SK-N-DZ (cell line): Measurements from ENCODE around the gene BIK. TPM values are rescaled to one million over a fixed set of nuclear protein-coding genes. Genes with fewer than 3 reads are reported as not detected.
A peak's percentile ranks its signal among the peaks of the same experiment; 100 is the strongest.

Source experiments
- DNase-seq: peaks from one replicate; pipeline ENCODE4 v3.0.0-alpha.2; 2015; ENCODE audit warnings: low spot score
- polyA plus RNA-seq, 2 experiments: library from polyadenylated mRNA; depleted of rRNA; stranded (reverse); fragments of >200 nt; gene quantifications; 2 replicates each; pipeline ENCODE4 v1.2.3, GENCODE V29; 2014

Gene BIK, protein sequence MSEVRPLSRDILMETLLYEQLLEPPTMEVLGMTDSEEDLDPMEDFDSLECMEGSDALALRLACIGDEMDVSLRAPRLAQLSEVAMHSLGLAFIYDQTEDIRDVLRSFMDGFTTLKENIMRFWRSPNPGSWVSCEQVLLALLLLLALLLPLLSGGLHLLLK
- polyA plus RNA-seq (2014; cell fraction: cytosol; rRNA removed), result not detected in 2 replicates
- polyA plus RNA-seq (2014; cell fraction: nucleus; rRNA removed), result not detected in 2 replicates

DNA sequence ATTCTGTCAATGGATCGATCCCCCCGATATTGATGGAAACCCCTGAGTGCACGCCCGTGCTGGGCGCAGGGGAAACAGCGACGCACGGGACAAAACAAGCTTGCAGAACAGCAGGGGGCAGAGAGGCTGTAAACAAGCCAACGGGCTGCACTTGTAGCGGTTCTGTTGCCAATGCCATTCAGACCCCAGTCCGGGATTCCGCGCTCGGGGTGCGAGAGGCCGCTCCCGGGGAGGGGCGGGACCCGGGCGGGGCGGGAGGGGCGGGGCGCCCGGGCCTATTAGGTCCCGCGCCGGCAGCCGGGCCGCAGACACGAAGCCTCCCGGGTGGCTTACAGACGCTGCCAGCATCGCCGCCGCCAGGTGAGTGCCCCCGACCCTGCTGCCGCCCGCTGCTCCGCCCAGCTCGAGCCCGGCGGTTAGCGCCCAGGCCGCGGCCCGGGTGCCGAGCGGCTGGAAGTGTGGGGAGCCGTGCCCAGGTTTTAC, at the start of gene BIK:
BIK (plus strand) TSS at position 307 of the 483 bp plus-strand sequence. CDS start 13,273 bp downstream, outside the sequence.
- DNase-seq, result no peak

DNA sequence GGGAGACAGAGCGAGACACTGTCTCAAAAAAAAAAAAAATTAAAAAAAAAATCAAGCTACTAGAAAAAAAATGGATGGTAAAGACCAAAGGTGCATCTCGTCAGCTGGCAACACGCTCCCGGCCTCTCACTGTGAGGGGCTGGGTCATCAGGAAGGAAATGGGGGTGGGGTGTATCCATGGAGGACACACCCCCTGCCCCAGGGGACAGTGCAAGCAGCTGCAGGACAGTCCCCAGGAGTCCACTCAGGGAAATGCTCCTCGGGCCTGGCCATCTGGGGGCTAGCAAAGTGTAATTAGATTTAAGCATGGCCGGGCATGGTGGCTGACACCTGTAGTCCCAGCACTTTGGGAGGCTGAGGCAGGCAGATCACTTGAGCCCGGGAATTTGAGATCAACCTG, 44.4 kb upstream of the BIK start:
- peak; percentile 50 for DNase-seq

DNA sequence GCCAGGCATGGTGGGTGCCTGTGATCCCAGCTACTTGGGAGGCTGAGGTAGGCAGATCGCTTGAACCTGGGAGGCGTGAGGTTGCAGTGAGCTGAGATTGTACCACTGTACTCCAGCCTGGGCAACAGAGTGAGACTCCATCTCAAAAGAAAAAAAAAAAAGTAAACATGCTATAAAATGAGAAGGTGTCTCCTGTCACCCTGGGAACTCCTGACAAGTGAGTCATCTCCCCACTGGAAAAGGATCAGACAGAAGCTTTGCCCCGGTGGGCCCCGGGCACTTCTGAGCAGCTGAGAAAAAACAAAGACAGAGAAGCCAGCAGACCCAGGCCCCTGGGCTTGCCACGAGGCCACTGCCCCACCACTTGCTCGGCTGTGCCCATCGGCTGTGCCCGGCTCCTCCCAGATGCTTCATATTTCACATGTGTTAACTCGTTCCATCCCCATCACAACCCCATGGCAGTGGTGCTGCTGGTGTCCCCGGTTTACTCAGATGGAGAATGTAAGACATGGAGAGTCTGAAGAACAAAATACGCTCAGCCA, 43.6 kb upstream of the BIK start:
- DNase-seq, result no peak

DNA sequence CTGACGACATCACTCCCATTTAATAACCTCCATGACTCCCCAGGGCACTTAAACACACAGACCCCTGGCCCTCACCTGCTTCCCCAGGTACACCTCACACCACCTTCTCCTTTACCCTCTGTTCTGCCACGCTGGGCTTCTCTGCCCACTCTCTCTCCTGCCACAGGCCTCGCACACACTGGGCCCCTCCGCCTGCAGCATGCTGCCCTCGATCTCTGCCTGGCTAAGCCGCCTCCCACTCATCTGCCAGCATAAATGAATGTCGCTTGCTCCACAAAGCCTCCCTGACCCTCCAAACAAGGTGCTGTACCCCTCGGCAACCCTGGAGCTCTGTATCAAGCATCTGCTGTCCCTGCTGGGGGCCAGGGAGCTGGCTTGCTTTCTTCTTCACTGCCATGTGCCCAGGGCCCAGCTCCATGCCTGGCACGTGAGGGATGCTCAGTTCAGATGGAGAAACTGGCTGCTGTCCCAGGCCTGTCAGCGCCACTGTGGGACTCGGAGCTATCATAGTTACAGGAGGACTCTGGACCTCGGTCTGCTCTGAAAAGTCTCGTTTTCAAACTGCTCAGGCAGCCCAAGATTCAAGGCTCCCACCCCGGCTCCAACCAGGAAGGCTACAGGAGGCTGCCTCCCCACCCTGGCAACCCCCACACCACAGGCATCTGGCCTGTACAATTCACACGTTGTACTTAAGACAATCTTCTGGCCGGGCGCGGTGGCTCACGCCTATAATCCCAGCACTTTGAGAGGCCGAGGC, 33.3 kb upstream of the BIK start:
- DNase-seq, result no peak

DNA sequence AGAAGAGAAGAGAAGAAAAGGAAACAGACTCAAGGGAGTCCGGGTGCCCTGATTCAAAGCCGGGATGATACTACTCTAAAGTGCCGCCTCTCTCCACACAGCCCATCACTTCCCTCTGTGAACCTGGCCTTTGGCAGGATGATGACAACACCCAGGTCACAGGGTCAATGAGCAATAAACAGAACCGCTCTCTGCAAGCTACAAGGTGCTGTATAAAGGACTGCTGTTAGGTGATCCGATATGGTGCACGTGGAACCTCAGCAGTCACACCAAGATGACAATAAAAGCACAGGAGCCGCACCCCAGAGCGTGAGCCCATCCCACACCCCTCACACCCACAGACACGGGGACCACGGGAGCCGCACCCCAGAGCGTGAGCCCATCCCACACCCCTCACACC, 32.0 kb upstream of the BIK start:
- DNase-seq, result no peak

DNA sequence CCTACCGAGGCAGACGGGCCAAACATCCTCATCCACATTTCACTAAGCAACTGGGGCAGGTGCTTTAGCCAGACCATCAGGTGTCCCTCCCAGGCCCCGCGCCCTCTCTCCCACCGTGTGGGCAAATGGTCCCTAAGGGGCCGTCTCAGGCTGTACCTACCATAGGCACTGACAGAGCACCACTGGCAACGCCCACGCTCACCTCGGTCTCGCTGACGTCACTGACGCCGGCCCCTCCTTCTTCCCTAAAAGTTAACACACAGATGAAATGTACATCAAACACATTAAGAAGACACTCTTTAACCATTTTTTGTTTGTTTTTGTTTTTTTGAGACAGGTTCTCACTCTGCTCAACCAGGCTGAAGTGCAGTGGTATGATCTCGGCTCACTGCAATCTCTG, 30.8 kb upstream of the BIK start:
- no peak for DNase-seq

DNA sequence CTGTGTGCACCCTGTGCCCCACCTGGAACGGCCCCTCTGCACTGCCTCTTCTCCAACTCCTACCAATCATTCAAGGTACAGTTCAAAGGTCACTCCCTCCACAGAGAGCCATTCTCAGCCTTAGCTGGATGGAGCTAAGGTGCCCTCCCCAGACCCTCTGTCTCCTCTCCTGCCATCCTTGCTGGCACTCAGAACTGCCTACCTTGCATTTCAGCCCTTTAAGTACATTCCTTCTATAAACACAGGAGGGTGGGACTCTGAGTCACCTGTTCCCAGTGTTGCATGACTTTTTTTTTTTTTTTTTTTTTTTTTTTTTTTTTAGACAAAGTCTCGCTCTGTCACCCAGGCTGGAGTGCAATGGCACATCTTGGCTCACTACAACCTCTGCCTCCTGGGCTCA, 29.9 kb upstream of the BIK start:
- no peak for DNase-seq

DNA sequence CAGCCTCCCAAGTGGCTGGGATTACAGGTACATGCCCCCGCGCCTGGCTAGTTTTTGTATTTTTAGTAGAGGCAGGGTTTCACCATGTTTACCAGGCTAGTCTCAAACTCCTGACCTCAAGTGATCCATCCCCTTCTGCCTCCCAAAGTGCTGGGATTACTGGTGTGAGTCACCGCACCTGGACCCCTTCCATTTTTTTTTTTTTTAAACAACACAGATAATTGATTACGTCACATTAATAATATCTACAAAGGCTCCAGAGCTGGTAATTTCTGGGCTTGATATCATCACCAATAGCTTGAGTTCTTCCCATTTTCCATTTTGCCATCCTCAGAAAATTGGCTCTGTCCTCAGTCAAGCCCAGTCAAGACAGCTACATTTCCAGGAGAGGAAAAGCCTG, 28.6 kb upstream of the BIK start:
- DNase-seq, result no peak

DNA sequence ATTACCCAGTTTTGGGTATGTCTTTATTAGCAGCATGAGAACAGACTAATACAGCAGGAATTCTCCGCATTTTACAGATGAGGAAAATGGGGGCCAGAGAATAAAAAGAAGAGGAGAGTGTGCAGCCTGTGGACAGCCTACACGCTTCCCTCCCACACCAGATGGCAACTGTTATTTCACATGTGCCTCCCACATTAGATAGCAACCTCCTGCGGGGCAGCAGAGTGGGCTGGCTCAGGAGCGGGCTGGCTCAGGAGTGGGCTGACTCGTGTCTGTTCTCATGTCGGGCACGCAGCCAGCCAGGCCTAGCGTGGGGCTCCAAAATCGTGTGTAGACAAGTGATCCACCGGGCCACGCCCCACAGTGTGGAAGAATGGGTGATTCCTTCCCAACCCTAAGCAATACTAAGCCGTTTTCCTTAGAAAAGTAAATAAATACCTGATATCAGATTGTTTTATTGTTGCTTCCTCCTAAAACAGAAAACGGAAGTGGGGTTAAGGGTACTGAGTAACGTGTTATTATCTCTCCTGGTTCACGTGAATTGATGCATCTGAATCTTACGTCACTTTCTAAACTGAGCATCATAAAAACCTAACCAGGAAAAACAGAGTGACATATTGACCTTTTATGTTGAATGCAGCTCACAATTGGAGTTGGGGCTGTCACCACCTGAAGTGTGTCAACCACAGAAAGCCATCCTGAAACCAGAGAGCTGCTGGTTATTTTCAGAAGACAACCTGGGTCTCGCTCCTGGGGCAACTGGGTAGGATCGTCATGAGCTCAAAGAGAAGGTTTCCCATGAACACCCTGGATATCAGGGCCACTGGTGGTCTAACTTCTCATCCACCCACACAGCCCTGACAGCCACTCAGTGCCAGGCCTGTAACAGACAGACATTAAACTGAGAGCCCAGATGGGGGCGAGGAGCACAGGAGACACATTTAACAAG, 24.6 kb upstream of the BIK start:
- DNase-seq, result no peak

DNA sequence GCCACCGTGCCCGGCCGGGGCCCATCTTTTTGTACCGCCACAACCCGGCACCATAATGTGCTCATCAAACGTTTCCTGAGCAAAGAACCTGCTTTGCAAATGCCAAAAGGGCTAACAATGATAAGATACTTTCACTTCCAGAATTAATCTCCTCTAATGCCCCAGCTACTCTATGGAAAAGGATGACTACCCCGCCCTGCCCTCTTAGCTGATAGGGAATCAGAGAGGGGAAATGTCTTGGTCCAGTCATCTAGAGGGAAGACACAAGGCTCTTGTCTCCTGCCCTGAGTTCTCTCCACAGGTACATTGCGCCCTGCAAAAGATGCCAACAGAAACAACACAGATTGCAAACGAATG, 21.9 kb upstream of the BIK start:
- DNase-seq, result no peak

DNA sequence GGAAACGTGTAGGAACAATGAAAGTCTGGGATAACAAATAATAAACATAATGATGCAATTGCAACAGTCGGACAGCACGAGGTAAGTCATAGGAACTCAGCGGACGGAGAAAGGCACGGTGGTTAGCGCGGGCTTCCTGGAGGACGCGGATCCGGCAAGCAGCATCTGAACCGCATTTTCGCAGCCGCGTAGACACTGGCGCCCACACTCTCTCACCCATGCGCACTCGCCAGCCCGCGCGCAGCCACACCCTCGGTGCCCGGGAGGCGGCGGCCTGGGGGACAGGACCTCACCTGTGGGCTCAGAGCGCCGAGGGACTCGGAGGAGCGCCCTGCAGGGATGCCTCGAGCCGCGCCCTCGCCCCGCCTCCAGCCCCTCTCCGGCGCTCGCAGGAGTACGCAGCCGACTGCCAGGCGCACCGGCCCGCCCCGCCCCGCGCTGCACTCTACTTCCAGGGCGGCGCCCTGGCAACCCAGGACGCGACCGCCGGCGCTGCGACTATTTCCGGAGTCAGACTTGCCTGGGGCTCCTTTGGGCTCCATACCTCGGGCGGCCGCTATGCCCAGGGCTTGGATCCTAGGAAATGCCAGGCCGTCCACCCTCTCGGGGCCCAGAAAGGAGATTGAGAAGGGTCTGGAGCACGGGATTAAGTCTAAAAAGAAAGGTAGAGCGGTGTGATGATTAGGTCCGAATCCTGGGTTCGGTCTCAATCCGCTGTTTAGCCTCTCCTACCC, 21.4 kb upstream of the BIK start, which contains the start of gene TTLL1:
TTLL1 (minus strand) TSS at position 408 of the 734 bp plus-strand sequence. CDS start 13,805 bp downstream, outside the sequence.
- DNase-seq, result peak; percentile 83

DNA sequence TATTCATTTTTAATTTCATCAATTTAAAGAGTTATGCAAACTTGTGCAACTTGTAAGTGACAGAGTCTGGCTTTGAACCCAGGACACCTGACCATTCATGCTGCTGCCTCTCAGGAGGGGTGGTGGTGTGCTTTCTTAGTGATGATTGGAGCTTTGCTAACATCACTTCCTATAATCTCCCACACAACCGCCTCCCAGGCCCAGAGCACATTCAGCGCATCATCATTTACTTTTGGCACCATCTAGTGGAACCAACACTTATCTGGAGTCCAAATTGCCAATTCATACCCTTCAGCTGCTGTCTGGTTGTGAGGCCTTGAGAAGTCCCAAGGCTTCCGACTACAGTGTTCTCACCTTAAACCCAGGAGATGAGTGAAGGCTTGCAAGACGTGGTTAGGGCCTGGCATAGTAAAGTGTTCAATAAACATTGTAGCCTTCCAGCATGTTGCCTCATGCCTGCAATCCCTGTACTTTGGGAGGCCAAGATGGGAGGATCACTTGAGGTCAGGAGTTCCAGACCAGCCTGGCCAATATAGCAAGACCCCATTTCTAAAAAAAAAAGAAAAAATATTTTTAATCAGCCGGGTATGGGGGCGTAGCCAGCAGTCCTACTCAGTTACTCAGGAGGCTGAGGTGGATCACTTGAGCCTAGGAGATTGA, 20.3 kb upstream of the BIK start:
- peak; percentile 77 for DNase-seq

DNA sequence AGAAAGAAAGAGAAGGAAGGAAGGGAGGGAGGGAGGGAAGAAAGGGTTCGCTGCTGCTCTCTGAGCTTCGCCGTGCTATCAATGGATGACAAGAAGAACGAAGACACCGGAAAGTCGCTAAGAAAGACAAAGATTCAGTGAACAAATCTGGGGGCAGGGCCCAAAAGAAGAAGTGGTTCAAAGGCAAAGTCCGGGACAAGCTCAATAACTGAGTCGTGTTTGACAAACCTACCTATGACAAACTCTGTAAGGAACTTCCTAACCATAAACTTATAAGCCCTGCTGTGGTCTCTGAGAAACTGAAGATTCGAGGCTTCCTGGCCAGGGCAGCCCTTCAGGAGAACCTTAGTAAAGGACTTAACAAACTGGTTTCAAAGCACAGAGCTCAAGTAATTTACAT, 18.5 kb upstream of the BIK start:
- DNase-seq, result no peak

DNA sequence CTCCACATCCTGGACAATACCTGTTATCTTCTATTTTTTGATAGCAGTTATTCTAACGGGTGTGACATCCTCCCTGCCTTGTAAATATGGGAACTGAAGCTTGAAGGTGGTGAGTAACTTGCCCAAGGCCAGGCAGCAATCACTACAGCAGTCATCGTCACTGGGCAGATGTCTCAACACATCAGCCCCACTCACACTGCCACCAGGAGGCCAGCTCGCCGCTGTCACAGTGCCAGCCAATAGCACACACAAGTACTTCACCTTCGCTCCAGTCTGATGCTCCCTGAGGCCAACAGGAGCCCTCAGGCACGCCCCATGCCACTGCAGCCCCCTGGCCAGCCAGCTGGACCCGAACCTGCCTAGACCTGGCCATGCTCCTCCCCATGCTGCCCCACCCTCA, 16.5 kb upstream of the BIK start:
- DNase-seq, result peak; percentile 41

DNA sequence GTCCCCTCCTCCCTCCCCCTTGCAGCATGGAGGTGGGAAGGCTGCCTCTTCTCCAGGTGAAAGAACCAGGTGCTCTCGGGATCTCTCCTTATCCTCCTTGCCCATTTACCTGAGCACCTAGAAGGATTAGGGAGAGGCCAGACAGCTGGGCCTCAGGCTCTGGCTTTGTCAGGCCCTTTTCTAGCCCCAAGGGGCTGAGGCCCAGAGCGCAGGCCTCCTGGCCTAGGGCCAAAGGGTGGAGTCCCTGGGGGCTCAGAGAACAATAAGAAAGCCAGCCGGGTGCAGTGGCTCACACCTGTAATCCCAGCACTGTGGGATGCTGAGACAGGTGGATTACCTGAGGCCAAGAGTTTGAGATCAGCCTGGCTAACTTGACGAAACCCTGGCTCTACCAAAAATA, 16.0 kb upstream of the BIK start:
- DNase-seq, result no peak

DNA sequence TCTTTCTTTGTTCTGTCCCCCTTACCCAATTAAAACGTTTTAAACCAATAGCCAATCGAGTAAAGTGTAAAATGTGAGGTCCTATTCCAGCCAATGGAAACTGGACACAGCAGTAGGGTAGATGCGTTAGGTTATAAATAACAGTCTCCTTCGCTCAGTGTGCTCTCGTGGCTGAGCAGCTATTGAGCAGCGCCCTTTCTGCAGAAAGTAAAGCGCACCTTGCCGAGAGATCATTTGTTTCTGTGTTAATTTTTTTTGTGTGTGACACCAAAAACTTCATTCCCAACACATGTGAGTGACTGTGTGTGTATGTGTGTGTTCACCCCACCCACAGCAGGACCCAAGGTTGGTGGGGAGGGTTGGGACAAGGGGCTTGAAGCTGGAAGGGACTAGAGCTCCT, 14.1 kb upstream of the BIK start:
- DNase-seq, result no peak

DNA sequence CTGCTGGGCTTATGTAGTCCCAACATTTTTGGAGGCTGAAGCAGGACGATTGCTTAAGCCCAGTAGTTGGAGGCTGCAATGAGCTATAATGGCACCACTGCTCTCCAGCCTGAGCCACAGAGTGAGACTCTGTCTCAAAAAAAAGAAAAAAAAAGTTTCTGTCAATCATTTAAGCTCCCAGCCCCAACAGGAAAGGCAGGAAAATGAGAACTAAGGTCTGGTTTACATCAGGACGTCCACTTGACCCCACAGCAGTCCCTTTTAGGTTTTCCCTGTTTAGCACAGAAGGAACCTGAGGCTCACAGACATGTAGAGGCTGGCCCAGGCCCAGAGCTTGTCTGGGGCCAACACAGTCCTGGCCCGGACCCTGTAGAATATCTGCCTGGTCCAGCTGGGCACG, 12.2 kb upstream of the BIK start:
- DNase-seq, result no peak

DNA sequence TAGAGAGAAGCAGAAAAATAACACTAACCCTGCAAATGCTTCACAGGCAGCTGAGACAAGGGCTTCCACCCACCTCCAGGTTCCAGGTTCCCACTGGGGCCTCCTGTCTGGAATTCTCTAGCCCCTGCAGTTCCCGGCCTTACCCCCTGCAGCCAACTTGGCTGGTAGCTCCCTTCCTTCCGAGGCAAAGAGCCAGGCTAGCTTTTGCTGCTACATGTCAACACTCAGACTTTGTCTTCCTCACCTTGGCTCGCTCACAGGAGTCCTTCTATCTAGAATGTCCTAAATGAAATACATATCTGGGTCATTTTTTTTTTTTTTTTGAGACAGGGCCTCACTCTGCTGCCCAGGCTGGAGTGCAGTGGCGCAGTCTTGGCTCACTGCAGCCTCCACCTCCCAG, 11.5 kb upstream of the BIK start:
- no peak for DNase-seq

DNA sequence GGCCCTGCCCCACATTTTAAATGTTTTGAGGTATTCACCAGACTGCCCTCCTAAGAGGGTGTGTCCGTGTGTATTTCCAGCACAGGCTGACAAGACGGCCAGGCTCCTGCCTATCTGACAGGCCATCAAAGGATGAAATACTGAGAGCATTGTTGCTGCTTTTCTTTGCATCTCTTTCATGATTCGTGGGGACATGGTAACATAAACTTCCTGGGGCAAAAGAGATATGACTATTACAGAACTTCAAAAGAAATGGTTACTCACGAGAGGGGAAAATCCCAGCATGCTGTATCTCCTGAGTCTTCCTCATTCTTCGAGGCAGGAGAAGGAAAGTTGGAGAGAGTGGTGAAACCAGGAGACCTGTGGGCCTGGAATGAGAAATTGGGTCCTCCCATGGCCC, 10.3 kb upstream of the BIK start:
- no peak for DNase-seq

DNA sequence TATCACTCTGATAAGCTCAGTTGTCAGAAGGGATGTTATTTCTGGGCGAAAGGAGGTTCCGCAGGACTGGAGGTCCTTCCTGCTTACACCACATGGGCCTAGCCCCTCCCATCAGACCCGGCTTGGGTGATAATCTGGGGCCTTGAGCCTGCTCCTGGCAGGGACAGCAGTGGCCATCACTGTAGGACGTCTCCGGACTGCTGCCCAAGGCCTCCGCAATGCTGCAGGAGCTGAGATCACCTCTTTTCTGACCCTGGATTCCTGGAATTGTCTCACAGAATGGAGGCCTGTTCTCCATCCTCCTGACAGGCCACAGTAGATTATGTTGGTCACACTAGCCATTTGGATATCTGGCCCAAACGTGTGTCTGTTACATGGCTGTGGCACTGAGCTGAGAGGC, 9.2 kb upstream of the BIK start:
- DNase-seq, result peak; percentile 88
